ENCODE results near the gene FBXL16. TPM values are rescaled to one million over a fixed set of nuclear protein-coding genes. Genes with fewer than 3 reads are reported as not detected.
A peak's percentile ranks its signal among the peaks of the same experiment; 100 is the strongest.

The FBXL16 gene
- total RNA-seq, 6 experiments from 2014 or later, result 0.05 to 2.3 (median 1.7) TPM; not detected in 3

- Histone ChIP-seq H3K4me1 (peaks cover 0 to 38% (median 17%) of the 10 kb centered on the region in 4 donors), H3K27ac (peak within 1 kb of the TSS; percentile 86 to 94 (median 89))
- ATAC-seq, result peak; percentile 56 to 61 (median 58)
These were observed 56.6 kb downstream of the FBXL16 start, which contains the start of gene WDR90 for GRCh38 chr16:648781-649589. Gene WDR90 (plus strand): TSS chr16:649365. CDS start chr16:649417, 52 bp downstream.

GRCh38 chr16:648071-648780, 57.4 kb downstream of the FBXL16 start:
- Histone ChIP-seq H3K9me3 (no peaks in the 10 kb centered on the region), H3K4me3 (peak overlapping the region; percentile 46 to 88 (median 72)), H3K4me1 (peaks cover 0 to 45% (median 17%) of the 10 kb centered on the region in 4 donors), H3K36me3 (no peaks in the 10 kb centered on the region), H3K27me3 (no peaks in the 10 kb centered on the region), H3K27ac (peak overlapping the region; percentile 86 to 94 (median 89))
- ATAC-seq (peak; percentile 49 to 65 (median 62)), DNase-seq (peak; percentile 84 to 95 (median 95))
- WGBS (ENCODE audit: insufficient coverage, low coverage, low lambda C conversion rate, missing lambda C conversion rate), result 14% methylated on average over 10 of the region's 24 CpGs
- intact Hi-C loops (cut with DNase I), result no loop called here
- peak; percentile 45 to 69 (median 62) for TF ChIP-seq CTCF (IDR thresholded peaks at IDR 0.05)
- TF ChIP-seq POLR2A (IDR thresholded peaks at IDR 0.05), result peak; percentile 32

More at GRCh38 chr16:648781-649589, 56.6 kb downstream of the FBXL16 start, which contains the start of gene WDR90:
- TF ChIP-seq CTCF (IDR thresholded peaks at IDR 0.05) (no peak), POLR2A (IDR thresholded peaks at IDR 0.05) (peak; percentile 77)
- WGBS (ENCODE audit: insufficient coverage, low coverage, low lambda C conversion rate, missing lambda C conversion rate), result 0% methylated on average over 2 of the region's 91 CpGs
- Histone ChIP-seq H3K9me3 (no peaks in the 10 kb centered on the region), H3K4me3 (peak within 1 kb of the TSS; percentile 46 to 88 (median 72)), H3K27me3 (no peaks in the 10 kb centered on the region), H3K36me3 (no peaks in the 10 kb centered on the region)
- DNase-seq, result peak; percentile 95 to 97 (median 97)
- intact Hi-C loops (cut with DNase I), result no loop called here

- Histone ChIP-seq H3K27me3 (no peaks in the 10 kb centered on the region), H3K36me3 (no peaks in the 10 kb centered on the region), H3K4me1 (peaks cover 0 to 50% (median 17%) of the 10 kb centered on the region in 4 donors), H3K9me3 (no peaks in the 10 kb centered on the region), H3K4me3 (peak overlapping the region in 2 of 3 donors; percentile 72 to 88), H3K27ac (peak overlapping the region in 2 of 3 donors; percentile 86 to 94)
- DNase-seq (peak; percentile 67 to 88 (median 85)), ATAC-seq (peak; percentile 17 to 46 (median 36))
- WGBS (ENCODE audit: insufficient coverage, low coverage, low lambda C conversion rate, missing lambda C conversion rate), result 21% methylated on average over 8 of the region's 25 CpGs
- TF ChIP-seq CTCF (IDR thresholded peaks at IDR 0.05) (no peak), POLR2A (IDR thresholded peaks at IDR 0.05) (peak; percentile 33)
- intact Hi-C loops (cut with DNase I), result no loop called here
These were observed 58.3 kb downstream of the FBXL16 start for GRCh38 chr16:647173-647902.

- no peak for ATAC-seq
- no peak for DNase-seq
- peak overlapping the region in 2 of 3 donors; percentile 72 to 88 for H3K4me3 ChIP-seq
- intact Hi-C loops (cut with DNase I), result no loop called here
- no peaks in the 10 kb centered on the region for H3K36me3 ChIP-seq
- H3K4me1 ChIP-seq, result peaks cover 0 to 50% (median 17%) of the 10 kb centered on the region in 4 donors
- peak overlapping the region in 2 of 3 donors; percentile 86 to 94 for H3K27ac ChIP-seq
- no peaks in the 10 kb centered on the region for H3K9me3 ChIP-seq
- H3K27me3 ChIP-seq, result no peaks in the 10 kb centered on the region
- WGBS (ENCODE audit: insufficient coverage, low coverage, low lambda C conversion rate, missing lambda C conversion rate), result 43% methylated on average over 8 of the region's 22 CpGs
- TF ChIP-seq POLR2A (IDR thresholded peaks at IDR 0.05) (no peak), CTCF (IDR thresholded peaks at IDR 0.05) (no peak)
These were observed 58.9 kb downstream of the FBXL16 start for GRCh38 chr16:646679-647172.

Measured in right lobe of liver (tissue), 6 donors.